GM23248 (cell line): ENCODE measurements around the gene PGBD1. TPM values are rescaled to one million over a fixed set of nuclear protein-coding genes. Genes with fewer than 3 reads are reported as not detected.
A peak's percentile ranks its signal among the peaks of the same experiment; 100 is the strongest.

ENCODE experiments used
- DNase-seq: peaks from one replicate; pipeline ENCODE4 v3.0.0-alpha.2; 2015
- H2AFZ ChIP-seq: fragments of 200-600 bp; sonication (generic); 2 replicates; pipeline ENCODE4 v1.6.1; 2016; ENCODE audit warnings: antibody characterized with exemption
- H3F3A ChIP-seq: fragments of 200-600 bp; sonication (generic); 2 replicates; pipeline ENCODE4 v1.6.1; 2016; ENCODE audit warnings: mild to moderate bottlenecking, antibody characterized with exemption, mixed run types; ENCODE audit not compliant: insufficient read depth
- H3K27ac ChIP-seq: fragments of 200-600 bp; sonication (generic); 2 replicates; pipeline ENCODE4 v1.5.1; 2016; ENCODE audit warnings: mild to moderate bottlenecking
- H3K27me3 ChIP-seq: fragments of 200-600 bp; sonication (generic); replicated peaks from 2 replicates; pipeline ENCODE4 v1.6.1; 2016; ENCODE audit warnings: mild to moderate bottlenecking; ENCODE audit not compliant: insufficient read depth
- H3K36me3 ChIP-seq: fragments of 200-600 bp; sonication (generic); 2 replicates; pipeline ENCODE4 v1.6.1; 2016; ENCODE audit warnings: low read depth, mild to moderate bottlenecking
- H3K4me1 ChIP-seq: fragments of 200-600 bp; sonication (generic); 2 replicates; pipeline ENCODE4 v1.6.1; 2016; ENCODE audit warnings: mild to moderate bottlenecking; ENCODE audit not compliant: insufficient read depth
- H3K4me2 ChIP-seq: fragments of 200-600 bp; sonication (generic); one replicate; pipeline ENCODE4 v1.6.1; 2016; ENCODE audit warnings: mild to moderate bottlenecking; ENCODE audit not compliant: unreplicated experiment
- H3K4me3 ChIP-seq: fragments of 200-600 bp; sonication (generic); 2 replicates; pipeline ENCODE4 v1.5.1; 2016; ENCODE audit warnings: mild to moderate bottlenecking
- H3K79me2 ChIP-seq: fragments of 200-600 bp; sonication (generic); 2 replicates; pipeline ENCODE4 v1.6.1; 2016; ENCODE audit warnings: mild to moderate bottlenecking; ENCODE audit not compliant: insufficient read depth
- H3K9ac ChIP-seq: fragments of 200-600 bp; sonication (generic); 2 replicates; pipeline ENCODE4 v1.6.1; 2016; ENCODE audit warnings: mild to moderate bottlenecking
- H3K9me2 ChIP-seq: fragments of 200-600 bp; sonication (generic); 2 replicates; pipeline ENCODE4 v1.6.1; 2016; ENCODE audit warnings: mixed run types, mild to moderate bottlenecking, moderate library complexity; ENCODE audit not compliant: insufficient read depth
- H3K9me3 ChIP-seq: fragments of 200-600 bp; sonication (generic); one replicate; pipeline ENCODE4 v1.6.1; 2017; ENCODE audit warnings: low read depth
- H4K20me1 ChIP-seq: fragments of 200-600 bp; sonication (generic); 2 replicates; pipeline ENCODE4 v1.6.0; 2016; ENCODE audit not compliant: insufficient read depth
- EZH2 ChIP-seq: fragments of 200-600 bp; sonication (generic); IDR thresholded peaks from 2 replicates; pipeline ENCODE4 v1.6.1; 2018; ENCODE audit warnings: antibody characterized with exemption, mild to moderate bottlenecking; ENCODE audit not compliant: insufficient read depth, poor library complexity, severe bottlenecking
- EZH2phosphoT487 ChIP-seq: fragments of 200-600 bp; sonication (generic); IDR thresholded peaks from 2 replicates; pipeline ENCODE4 v1.6.1; 2018; ENCODE audit warnings: antibody characterized with exemption, moderate library complexity, mild to moderate bottlenecking, low read depth; ENCODE audit not compliant: insufficient read depth
- WGBS, 2 experiments: methylation state at CpG; one replicate each; pipeline ENCODE4 v1.1.6; 2015 to 2017; ENCODE audit warnings: low lambda C conversion rate in 2 of 2, low coverage in 1 of 2; ENCODE audit errors: missing lambda C conversion rate in 2 of 2; 5-methylcytosine and 5-hydroxymethylcytosine counted together
- in situ Hi-C: fragments of 300-500 bp; cut with MboI; formaldehyde crosslinking; loops from 2 replicates; pipeline ENCODE4 v1.15.0; 2020
- polyA plus RNA-seq: library from polyadenylated mRNA; unstranded; fragments of >200 nt; fragmentation: Nextera tagmentation; extraction: Ambion mirVana; gene quantifications from 2 replicates; pipeline ENCODE4 v1.2.1, GENCODE V29; 2016
- small RNA-seq: library from RNA; depleted of rRNA; stranded (forward); fragments of <200 nt; gene quantifications from one replicate; pipeline ENCODE3, GENCODE V24; 2014; ENCODE audit warnings: low read depth, low replicate concordance
- total RNA-seq: library from RNA; depleted of rRNA; stranded (reverse); fragments of >200 nt; shearing (Covaris generic); gene quantifications from 2 replicates; pipeline ENCODE4 v1.2.3, GENCODE V29; 2014; rRNA removed

PGBD1 gene
- total and polyA plus RNA-seq, 2 experiments from 2014 or later, result 5.0 to 6.7 TPM

- H3K4me3 ChIP-seq, result peak overlapping the region; percentile 92
- peaks cover 7% of the 10 kb centered on the region; the same call in 1 of the 2 replicates for H3K4me1 ChIP-seq
- no peaks in the 10 kb centered on the region for H3K9me3 ChIP-seq
- H3F3A ChIP-seq, result no peaks in the 10 kb centered on the region; the same call in none of the 2 replicates
- 68 to 71% methylated on average over 2 of the region's 2 CpGs for whole genome bisulfite sequencing, 2 experiments
- TF ChIP-seq EZH2, result no peak
- no peak for TF ChIP-seq EZH2phosphoT487
- no peaks in the 10 kb centered on the region for H3K36me3 ChIP-seq
- H3K4me2 ChIP-seq, result peak overlapping the region; percentile 97
- DNase-seq, result no peak
- 0 out of 2 replicates have a peak overlapping the region, but pooled peaks have one; percentile 3 for H3K9ac ChIP-seq
- H2AFZ ChIP-seq, result peak overlapping the region; percentile 100; the same call in 1 of the 2 replicates
- H3K9me2 ChIP-seq, result no peaks in the 10 kb centered on the region
- no peak overlapping the region for H3K27ac ChIP-seq
- H3K27me3 ChIP-seq, result 0 out of 2 replicates have a peak, but pooled peaks cover 6% of the 10 kb centered on the region
- no peaks in the 10 kb centered on the region for H4K20me1 ChIP-seq
- peaks cover 44% of the 10 kb centered on the region for H3K79me2 ChIP-seq
- in situ Hi-C loops, result loop anchor here (25.0 kb wide), 1 partner anchor 1164 kb away; no protein-coding TSS in a partner anchor
Measured at GRCh38 chr6:28351087-28351486, 69.7 kb downstream of the PGBD1 start.

- Histone ChIP-seq H3K4me3 (no peak overlapping the region), H3K9ac (no peak overlapping the region), H3K4me2 (no peak overlapping the region), H3K79me2 (peaks cover 44% of the 10 kb centered on the region), H3K9me2 (no peaks in the 10 kb centered on the region), H4K20me1 (no peaks in the 10 kb centered on the region), H3K9me3 (no peaks in the 10 kb centered on the region), H3K27me3 (0 out of 2 replicates have a peak, but pooled peaks cover 6% of the 10 kb centered on the region), H3K36me3 (no peaks in the 10 kb centered on the region), H3F3A (no peaks in the 10 kb centered on the region; the same call in none of the 2 replicates), H3K27ac (no peak overlapping the region), H2AFZ (no peak overlapping the region), H3K4me1 (peaks cover 7% of the 10 kb centered on the region; the same call in 1 of the 2 replicates)
- no peak for TF ChIP-seq EZH2
- no peak for TF ChIP-seq EZH2phosphoT487
- WGBS, 2 experiments, result 72 to 85% methylated on average over 2 of the region's 2 CpGs
- DNase-seq, result no peak
- in situ Hi-C loops, result loop anchor here (25.0 kb wide), 1 partner anchor 1164 kb away; no protein-coding TSS in a partner anchor
Measured at GRCh38 chr6:28351493-28351925, 70.1 kb downstream of the PGBD1 start.

Small RNAs within 50 kb of the gene (small RNA-seq; reads per million reads assigned to genes)
- gene AL021997.1 (not detected), gene AL021997.2 (not detected)

Other genes with a start within 250 kb of the PGBD1 start
- 0.25 and 0.86 TPM in 2 replicates for gene ZNF165, start 201.0 kb upstream of the PGBD1 start, total RNA-seq
- 0.41 and 0.81 TPM in 2 replicates for gene ZNF165, start 201.0 kb upstream of the PGBD1 start, polyA plus RNA-seq
- 1.2 and 2.3 TPM in 2 replicates for gene ZSCAN16, start 157.0 kb upstream of the PGBD1 start, total RNA-seq
- gene ZSCAN16, start 157.0 kb upstream of the PGBD1 start, polyA plus RNA-seq, result 1.2 TPM in 2 replicates
- 12.0 and 13.2 TPM in 2 replicates for gene ZKSCAN8, start 139.7 kb upstream of the PGBD1 start, total RNA-seq
- 4.1 TPM in 2 replicates for gene ZKSCAN8, start 139.7 kb upstream of the PGBD1 start, polyA plus RNA-seq
- 7.3 and 12.8 TPM in 2 replicates for gene ZSCAN9, start 56.3 kb upstream of the PGBD1 start, total RNA-seq
- gene ZSCAN9, start 56.3 kb upstream of the PGBD1 start, polyA plus RNA-seq, result 5.8 TPM in 2 replicates
- 3.7 and 4.2 TPM in 2 replicates for gene ZKSCAN4, start 29.3 kb upstream of the PGBD1 start, total RNA-seq
- gene ZKSCAN4, start 29.3 kb upstream of the PGBD1 start, polyA plus RNA-seq, result 3.5 and 3.6 TPM in 2 replicates
- gene NKAPL, start 22.3 kb upstream of the PGBD1 start, total RNA-seq, result 0.97 and 1.9 TPM in 2 replicates
- gene NKAPL, start 22.3 kb upstream of the PGBD1 start, polyA plus RNA-seq, result 3.2 and 3.5 TPM in 2 replicates
- gene ZSCAN26, start 14.4 kb upstream of the PGBD1 start, total RNA-seq, result 17.5 and 28.5 TPM in 2 replicates
- 14.1 and 15.0 TPM in 2 replicates for gene ZSCAN26, start 14.4 kb upstream of the PGBD1 start, polyA plus RNA-seq
- 0.54 and 1.3 TPM in 2 replicates for gene ZSCAN31, start 54.6 kb downstream of the PGBD1 start, total RNA-seq
- gene ZSCAN31, start 54.6 kb downstream of the PGBD1 start, polyA plus RNA-seq, result 0.84 and 1.5 TPM in 2 replicates
- gene ZKSCAN3, start 68.4 kb downstream of the PGBD1 start, total RNA-seq, result 3.0 and 4.0 TPM in 2 replicates
- gene ZKSCAN3, start 68.4 kb downstream of the PGBD1 start, polyA plus RNA-seq, result 1.6 and 2.5 TPM in 2 replicates
- gene ZSCAN12, start 118.2 kb downstream of the PGBD1 start, total RNA-seq, result 1.9 and 3.1 TPM in 2 replicates
- 0.88 and 1.2 TPM in 2 replicates for gene ZSCAN12, start 118.2 kb downstream of the PGBD1 start, polyA plus RNA-seq
- 0.32 and 0.51 TPM in 2 replicates for gene ZSCAN23, start 161.9 kb downstream of the PGBD1 start, total RNA-seq
- 0.13 and 0.84 TPM in 2 replicates for gene ZSCAN23, start 161.9 kb downstream of the PGBD1 start, polyA plus RNA-seq
- not detected in 2 replicates for gene GPX6, start 234.2 kb downstream of the PGBD1 start, total RNA-seq
- gene GPX6, start 234.2 kb downstream of the PGBD1 start, polyA plus RNA-seq, result not detected in 2 replicates
- gene GPX5, start 244.3 kb downstream of the PGBD1 start, total RNA-seq, result not detected in 2 replicates
- not detected in 2 replicates for gene GPX5, start 244.3 kb downstream of the PGBD1 start, polyA plus RNA-seq